H1 (cell line): ENCODE measurements around the gene SLC15A1. TPM values are rescaled to one million over a fixed set of nuclear protein-coding genes. Genes with fewer than 3 reads are reported as not detected.

Source experiments
- CTCF ChIA-PET: fragments of 300-600 bp; sonication (Branson Sonifier 250); formaldehyde crosslinking; loops from one replicate; lab custom pipeline; 2021; ENCODE audit not compliant: partially characterized antibody; lab: Charles Lee
- POLR2A ChIA-PET: fragments of 300-600 bp; sonication (Branson Sonifier 250); formaldehyde crosslinking; loops from one replicate; lab custom pipeline; 2021; ENCODE audit warnings: inconsistent platforms; ENCODE audit not compliant: partially characterized antibody; lab: Charles Lee
- DNase-seq, 2 experiments: peaks; one replicate each; pipeline versions ENCODE4 v3.0.0 to v3.0.0-alpha.2; 2010 to 2022; ENCODE audit warnings: low spot score in 2 of 2, low read depth in 1 of 2, mixed read lengths in 1 of 2
- FAIRE-seq: peaks from 2 replicates; lab custom pipeline; 2011; peaks lifted over from hg19 to GRCh38; lab: Jason Lieb, UNC
- H2AFZ ChIP-seq: 2 replicates; pipeline ENCODE4 v1.8.1; 2012; ENCODE audit warnings: low read length, inconsistent platforms
- H2AK5ac ChIP-seq: 2 replicates; pipeline ENCODE4 v1.6.1; 2013; ENCODE audit warnings: low read depth, low read length
- H2BK120ac ChIP-seq: replicated peaks from 2 replicates; pipeline ENCODE3; 2013; ENCODE audit warnings: low read depth, low read length, inconsistent platforms
- H2BK12ac ChIP-seq: 2 replicates; pipeline ENCODE4 v1.6.1; 2013; ENCODE audit warnings: low read depth, low read length
- H2BK15ac ChIP-seq: 2 replicates; pipeline ENCODE4 v1.6.1; 2013; ENCODE audit warnings: low read length
- H2BK20ac ChIP-seq: 2 replicates; pipeline ENCODE4 v1.6.1; 2013; ENCODE audit warnings: low read length
- H2BK5ac ChIP-seq: 2 replicates; pipeline ENCODE4 v1.6.1; 2013; ENCODE audit warnings: low read depth, low read length
- H3K14ac ChIP-seq: 2 replicates; pipeline ENCODE4 v1.6.1; 2013; ENCODE audit warnings: inconsistent platforms; ENCODE audit not compliant: insufficient read length
- H3K18ac ChIP-seq: 2 replicates; pipeline ENCODE4 v1.6.1; 2013; ENCODE audit warnings: low read length; ENCODE audit errors: extremely low read depth
- H3K23ac ChIP-seq: 2 replicates; pipeline ENCODE4 v1.6.1; 2013; ENCODE audit warnings: inconsistent platforms; ENCODE audit not compliant: insufficient read length
- H3K23me2 ChIP-seq: 2 replicates; pipeline ENCODE4 v1.6.1; 2013; ENCODE audit warnings: low read depth, low read length
- H3K27ac ChIP-seq: 2 replicates; pipeline ENCODE4 v1.6.1; 2011; ENCODE audit warnings: low read depth, low read length, inconsistent platforms
- H3K27me3 ChIP-seq, 4 experiments: replicated peaks in 1 of 4; 1 replicate in 1 of 4; 2 replicates in 3 of 4; pipeline versions ENCODE4 v1.6.1 to v1.8.1; 2011 to 2013; ENCODE audit warnings: low read length in 3 of 4, mild to moderate bottlenecking in 3 of 4, inconsistent platforms in 2 of 4, mixed read lengths in 2 of 4, moderate library complexity in 1 of 4; ENCODE audit not compliant: control insufficient read depth in 3 of 4, insufficient read depth in 3 of 4; ENCODE audit errors: extremely low read depth in 1 of 4
- H3K36me3 ChIP-seq, 4 experiments: 2 replicates each; pipeline versions ENCODE4 v1.6.1 to v1.8.1; 2011 to 2013; ENCODE audit warnings: mild to moderate bottlenecking in 4 of 4, low read length in 3 of 4, moderate library complexity in 2 of 4, control low read depth in 1 of 4, inconsistent platforms in 1 of 4; ENCODE audit not compliant: insufficient read depth in 4 of 4, control insufficient read depth in 2 of 4
- H3K4ac ChIP-seq: replicated peaks from 2 replicates; pipeline ENCODE3; 2013; ENCODE audit warnings: low read length, low read depth, mixed read lengths, inconsistent platforms; ENCODE audit not compliant: insufficient read length
- H3K4me1 ChIP-seq, 4 experiments: replicated peaks in 1 of 4; 1 replicate in 1 of 4; 2 replicates in 3 of 4; pipeline versions ENCODE4 v1.6.1 to v1.8.1; 2011 to 2013; ENCODE audit warnings: low read length in 3 of 4, inconsistent platforms in 2 of 4, mixed read lengths in 1 of 4; ENCODE audit not compliant: insufficient read depth in 4 of 4, control insufficient read depth in 3 of 4
- H3K4me2 ChIP-seq, 2 experiments: 2 replicates each; pipeline versions ENCODE4 v1.6.1 to v1.8.1; 2011 to 2013; ENCODE audit warnings: low read depth in 2 of 2, low read length in 2 of 2, control low read depth in 1 of 2, inconsistent platforms in 1 of 2, mild to moderate bottlenecking in 1 of 2; ENCODE audit not compliant: insufficient read depth in 1 of 2
- H3K4me3 ChIP-seq, 4 experiments: fragments of 200-600, 300-600 bp in 1 of 4; sonication (generic), shearing (Covaris generic), sonication (Bioruptor Twin) in 1 of 4; 2 replicates each; pipeline versions ENCODE4 v1.5.1 to v1.8.1; 2011 to 2016; ENCODE audit warnings: low read length in 4 of 4, low read depth in 3 of 4, control low read depth in 2 of 4, inconsistent platforms in 2 of 4, mild to moderate bottlenecking in 2 of 4, mixed read lengths in 1 of 4, moderate library complexity in 1 of 4; ENCODE audit not compliant: insufficient read depth in 2 of 4; ENCODE audit errors: extremely low read depth in 1 of 4
- H3K56ac ChIP-seq: replicated peaks from 2 replicates; pipeline ENCODE3; 2013; ENCODE audit warnings: low read depth, mild to moderate bottlenecking, mixed read lengths, low read length, inconsistent platforms; ENCODE audit not compliant: insufficient read length
- H3K79me1 ChIP-seq: 2 replicates; pipeline ENCODE4 v1.6.1; 2013; ENCODE audit warnings: low read depth, low read length, control low read depth
- H3K79me2 ChIP-seq, 2 experiments: 2 replicates each; pipeline versions ENCODE4 v1.6.1 to v1.8.1; 2012 to 2013; ENCODE audit warnings: low read length in 2 of 2, mild to moderate bottlenecking in 2 of 2, inconsistent platforms in 1 of 2; ENCODE audit not compliant: insufficient read depth in 2 of 2, control insufficient read depth in 1 of 2
- H3K9ac ChIP-seq, 4 experiments: replicated peaks in 1 of 4; 1 replicate in 1 of 4; 2 replicates in 3 of 4; pipeline versions ENCODE4 v1.6.1 to v1.8.1; 2011 to 2013; ENCODE audit warnings: low read depth in 3 of 4, low read length in 3 of 4, control low read depth in 2 of 4, mild to moderate bottlenecking in 2 of 4, moderate library complexity in 2 of 4, inconsistent platforms in 1 of 4; ENCODE audit errors: extremely low read depth in 1 of 4
- H3K9me3 ChIP-seq, 2 experiments: 2 replicates each; pipeline versions ENCODE4 v1.6.1 to v1.8.1; 2012 to 2013; ENCODE audit warnings: mild to moderate bottlenecking in 2 of 2, moderate library complexity in 2 of 2, control low read depth in 1 of 2, inconsistent platforms in 1 of 2, low read depth in 1 of 2, low read length in 1 of 2, mixed read lengths in 1 of 2; ENCODE audit not compliant: insufficient read depth in 2 of 2
- H4K20me1 ChIP-seq, 2 experiments: replicated peaks in 1 of 2; 2 replicates each; pipeline versions ENCODE3 to v1.8.1; 2011 to 2013; ENCODE audit warnings: inconsistent platforms in 2 of 2, low read length in 2 of 2, mild to moderate bottlenecking in 1 of 2; ENCODE audit not compliant: insufficient read depth in 2 of 2, control insufficient read depth in 1 of 2
- H4K5ac ChIP-seq: 2 replicates; pipeline ENCODE4 v1.6.1; 2013; ENCODE audit warnings: low read length, low read depth, mixed read lengths, inconsistent platforms; ENCODE audit not compliant: insufficient read length
- H4K8ac ChIP-seq: 2 replicates; pipeline ENCODE4 v1.8.0; 2013; ENCODE audit warnings: mild to moderate bottlenecking, moderate library complexity, low read length, inconsistent platforms; ENCODE audit not compliant: insufficient read depth; ENCODE audit errors: extremely low read depth
- H4K91ac ChIP-seq: replicated peaks from 2 replicates; pipeline ENCODE3; 2013; ENCODE audit warnings: low read length, mixed read lengths, inconsistent platforms; ENCODE audit not compliant: insufficient read length
- NANOG ChIP-seq: IDR thresholded peaks from 2 replicates; pipeline ENCODE4 v1.6.1; 2011; ENCODE audit warnings: low read length, low read depth, mild to moderate bottlenecking, inconsistent platforms; ENCODE audit not compliant: insufficient read depth, poor library complexity, severe bottlenecking
- SRF ChIP-seq: IDR thresholded peaks from 2 replicates; pipeline ENCODE4 v1.6.1; 2011; ENCODE audit warnings: mild to moderate bottlenecking, low read depth, low read length, moderate library complexity
- WGBS, 2 experiments: shearing (Covaris generic) in 1 of 2; methylation state at CpG; one replicate each; pipeline versions ENCODE4 v1.1.6 to v1.1.7; 2013 to 2015; ENCODE audit warnings: low lambda C conversion rate in 2 of 2, mixed read lengths in 2 of 2, inconsistent platforms in 1 of 2, low coverage in 1 of 2, missing lambda C conversion rate in 1 of 2; ENCODE audit not compliant: insufficient replicate concordance in 2 of 2, insufficient coverage in 1 of 2, insufficient read length in 1 of 2; ENCODE audit errors: extremely low coverage in 1 of 2, missing lambda C conversion rate in 1 of 2; 5-methylcytosine and 5-hydroxymethylcytosine counted together
- polyA plus RNA-seq, 7 experiments: library from polyadenylated mRNA; depleted of rRNA in 3 of 7; stranded (reverse) in 5 of 7; unstranded in 2 of 7; fragments of >200 nt in 5 of 7; fragments of 200-250 nt in 2 of 7; gene quantifications; 1 replicate in 5 of 7; 2 replicates in 1 of 7; 4 replicates in 1 of 7; pipeline versions ENCODE4 v1.2.1 to v1.2.3, GENCODE V29; 2011 to 2013; ENCODE audit warnings: missing spikeins in 2 of 7, mixed read lengths in 2 of 7
- total RNA-seq: library from RNA; stranded (reverse); fragmentation: NEBNext Ultra II Directional; extraction: Animal tissue kit (Norgen Biotek cat#: 25700); gene quantifications from 2 replicates; pipeline ENCODE4 v1.2.1, GENCODE V29; 2021
- TF ChIP-seq, protein P1 (sequence below): IDR thresholded peaks from 2 replicates; pipeline ENCODE4 v1.6.1; 2011; ENCODE audit warnings: low read depth, mild to moderate bottlenecking, low read length; ENCODE audit not compliant: insufficient read depth

The SLC15A1 gene
- total and polyA plus RNA-seq, 2 of the 8 experiments (the other 6 are each of a cell fraction or from before 2014, with no cell fraction given) = 1.3 to 2.4 TPM

DNA sequence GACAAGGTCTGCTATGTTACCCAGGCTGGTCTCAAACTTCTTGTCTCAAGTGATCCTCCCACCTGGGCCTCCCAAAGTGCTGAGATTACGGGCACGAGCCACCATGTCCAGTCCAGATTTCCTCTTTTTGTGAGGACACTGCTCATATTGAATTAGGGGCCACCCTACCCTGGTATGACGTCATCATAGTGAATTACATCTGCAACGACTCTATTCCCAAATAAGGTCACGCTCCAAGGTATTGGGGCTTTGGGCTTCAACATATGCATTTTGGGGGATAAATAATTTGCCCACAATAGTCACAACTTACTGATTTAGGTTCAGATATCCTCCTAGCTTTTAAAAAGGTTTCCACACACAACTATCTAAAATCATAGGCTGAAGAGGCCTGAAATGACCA lies 9.5 kb downstream of the SLC15A1 start:
- POLR2A ChIA-PET = no interaction called here

More for the DNA sequence above, 9.5 kb downstream of the SLC15A1 start:
- H2BK5ac ChIP-seq = no peak overlapping the region
- H3K79me2 ChIP-seq = no peaks in the 10 kb centered on the region
- CTCF ChIA-PET = interaction anchor here (0.9 kb wide), 1 partner anchor 70 kb away, joined by 3 read pairs; no protein-coding TSS in a partner anchor
- no peak for DNase-seq
- FAIRE-seq = no peak
- H3K9ac ChIP-seq = no peak overlapping the region
- H2BK12ac ChIP-seq = no peak overlapping the region
- H3K18ac ChIP-seq = no peak overlapping the region
- no peak overlapping the region for H3K27ac ChIP-seq
- peaks cover 16 to 18% of the 10 kb centered on the region in 2 experiments for H3K9me3 ChIP-seq
- no peaks in the 10 kb centered on the region for H3K23me2 ChIP-seq
- no peak overlapping the region for H3K4me3 ChIP-seq
- no peak overlapping the region for H3K4ac ChIP-seq
- 96% methylated on average over 5 of the region's 5 CpGs; no CpG with 5 or more reads in 1 of the 2 experiments for WGBS, 2 experiments
- no peak overlapping the region for H3K23ac ChIP-seq
- H3K4me2 ChIP-seq = no peak overlapping the region
- no peaks in the 10 kb centered on the region for H3K79me1 ChIP-seq
- no peaks in the 10 kb centered on the region for H3K27me3 ChIP-seq
- no peak overlapping the region for H3K56ac ChIP-seq
- peaks cover 0 to 4% (median 0%) of the 10 kb centered on the region in 4 experiments; a peak in 1 of 8 replicates for H3K36me3 ChIP-seq
- H2BK15ac ChIP-seq = no peak overlapping the region
- TF ChIP-seq NANOG (no peak), SRF (0 out of 2 replicates have a peak, but pooled peaks have one; percentile 15)
- TF ChIP-seq, protein P1, sequence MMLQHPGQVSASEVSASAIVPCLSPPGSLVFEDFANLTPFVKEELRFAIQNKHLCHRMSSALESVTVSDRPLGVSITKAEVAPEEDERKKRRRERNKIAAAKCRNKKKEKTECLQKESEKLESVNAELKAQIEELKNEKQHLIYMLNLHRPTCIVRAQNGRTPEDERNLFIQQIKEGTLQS = no peak
- no peak overlapping the region for H2BK20ac ChIP-seq
- H4K20me1 ChIP-seq = no peaks in the 10 kb centered on the region
- no peak overlapping the region for H2BK120ac ChIP-seq
- H4K8ac ChIP-seq = no peak overlapping the region
- H4K91ac ChIP-seq = no peak overlapping the region
- no peak overlapping the region for H2AK5ac ChIP-seq
- no peak overlapping the region for H3K14ac ChIP-seq
- H4K5ac ChIP-seq = no peak overlapping the region
- no peak overlapping the region for H2AFZ ChIP-seq
- no peaks in the 10 kb centered on the region for H3K4me1 ChIP-seq
